Measurements from ENCODE around the gene PHLDA1. TPM values are rescaled to one million over a fixed set of nuclear protein-coding genes. Genes with fewer than 3 reads are reported as not detected.

PHLDA1 gene
- polyA plus RNA-seq, 10 donors = 20.2 to 29.1 (median 24.5) TPM

DNA sequence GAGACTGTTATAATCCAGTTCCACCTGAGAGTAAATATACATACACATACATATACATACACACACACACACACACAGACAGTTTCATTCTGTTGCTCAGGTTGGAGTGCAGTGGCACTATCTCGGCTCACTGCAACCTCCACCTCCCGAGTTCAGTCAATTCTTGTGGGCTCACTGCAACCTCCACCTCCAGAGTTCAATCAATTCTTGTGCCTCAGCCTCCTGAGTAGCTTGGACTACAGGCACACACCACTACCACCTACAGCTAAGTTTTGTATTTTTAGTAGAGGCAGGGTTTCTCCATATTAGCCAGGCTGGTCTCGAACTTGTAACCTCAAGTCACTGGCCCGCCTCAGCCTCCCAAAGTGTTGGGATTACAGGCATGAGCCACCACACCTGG lies 8.9 kb upstream of the PHLDA1 start:
- no peak for DNase-seq

GRCh38 chr12:76038176-76038575 lies 6.6 kb upstream of the PHLDA1 start:
- DNase-seq = no peak

- DNase-seq = peak in 2 of 3 donors; percentile 73 to 81
These were observed 5.8 kb upstream of the PHLDA1 start for GRCh38 chr12:76037130-76038103.

- no peak for DNase-seq
These were observed 3.5 kb upstream of the PHLDA1 start for GRCh38 chr12:76035045-76035444.

GRCh38 chr12:76033081-76034011 lies 1.8 kb upstream of the PHLDA1 start:
- peak in 2 of 3 donors; percentile 46 to 75 for DNase-seq

- DNase-seq = peak in 2 of 3 donors; percentile 80 to 93
These were observed 736 bp upstream of the PHLDA1 start for GRCh38 chr12:76032043-76032981.

DNA sequence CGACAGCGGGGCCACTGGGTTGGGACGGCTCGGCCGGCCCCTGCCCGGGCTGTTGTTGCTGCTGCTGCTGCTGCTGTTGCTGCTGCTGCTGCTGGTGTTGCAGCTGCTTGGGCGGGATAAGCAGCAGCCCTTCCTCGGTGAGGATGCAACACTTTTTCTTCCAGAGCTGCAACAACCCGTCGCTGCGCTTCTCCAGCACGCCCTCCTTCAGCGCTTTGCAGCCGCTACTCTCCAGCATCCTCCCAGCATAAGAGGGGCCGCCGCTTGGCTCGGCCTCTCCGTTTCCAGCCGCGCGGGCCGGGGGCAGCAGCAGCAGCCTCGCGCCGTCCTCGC lies 529 bp downstream of the PHLDA1 start:
- DNase-seq = no peak

GRCh38 chr12:76030341-76031080 lies 1.1 kb downstream of the PHLDA1 start:
- peak in 1 of 3 donors; percentile 39 for DNase-seq

- DNase-seq = peak in 2 of 3 donors; percentile 30 to 81
These were observed 1.6 kb downstream of the PHLDA1 start for GRCh38 chr12:76029982-76030340.

GRCh38 chr12:76028571-76029277 lies 2.9 kb downstream of the PHLDA1 start:
- DNase-seq = peak in 1 of 3 donors; percentile 53

GRCh38 chr12:76026643-76027063 lies 4.9 kb downstream of the PHLDA1 start:
- DNase-seq = peak in 1 of 3 donors; percentile 57

DNA sequence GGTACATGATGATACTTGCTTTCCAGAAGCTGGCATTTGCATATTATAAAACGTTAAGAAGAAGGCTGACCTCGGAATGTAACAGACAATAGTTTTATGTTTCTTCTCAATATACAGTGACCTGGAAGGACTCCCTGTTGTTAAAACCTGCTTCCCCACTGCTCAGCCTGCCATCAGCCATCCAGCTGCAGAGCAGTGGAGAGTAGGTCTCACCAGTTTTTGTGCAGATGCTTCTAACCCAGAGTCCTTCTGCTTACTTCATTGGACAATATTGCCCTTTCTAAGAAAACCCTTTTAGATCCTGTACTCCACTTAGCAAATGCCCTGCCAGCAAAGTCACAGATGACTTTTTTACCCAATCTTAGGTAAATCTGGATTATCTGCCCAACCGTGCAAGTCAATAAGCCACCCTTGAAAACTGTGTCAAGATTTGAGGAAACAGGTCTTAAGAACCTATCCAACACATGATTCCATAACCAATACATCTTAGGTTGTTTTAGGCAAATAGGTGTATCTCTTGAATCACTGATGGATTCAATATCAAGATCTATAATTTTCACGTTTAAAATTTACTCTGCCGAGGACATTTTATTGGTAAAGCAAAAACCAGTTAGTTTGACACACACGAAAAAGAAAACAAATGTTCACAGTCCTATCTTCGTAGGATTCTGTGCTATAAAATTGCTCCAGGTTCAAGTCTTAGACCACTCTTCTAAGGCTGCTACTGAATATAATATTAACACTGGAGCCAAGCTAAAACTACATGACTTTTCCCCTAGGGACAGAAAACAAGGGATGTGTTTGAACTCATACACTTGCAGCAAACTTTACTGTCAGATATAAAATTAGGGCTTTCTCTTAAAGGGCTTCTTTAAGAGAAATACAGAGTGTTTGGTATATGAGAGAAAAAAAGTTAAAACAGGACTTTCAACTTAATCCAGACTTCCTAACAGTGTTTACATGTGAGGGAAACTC lies 5.7 kb downstream of the PHLDA1 start:
- no peak for DNase-seq

DNA sequence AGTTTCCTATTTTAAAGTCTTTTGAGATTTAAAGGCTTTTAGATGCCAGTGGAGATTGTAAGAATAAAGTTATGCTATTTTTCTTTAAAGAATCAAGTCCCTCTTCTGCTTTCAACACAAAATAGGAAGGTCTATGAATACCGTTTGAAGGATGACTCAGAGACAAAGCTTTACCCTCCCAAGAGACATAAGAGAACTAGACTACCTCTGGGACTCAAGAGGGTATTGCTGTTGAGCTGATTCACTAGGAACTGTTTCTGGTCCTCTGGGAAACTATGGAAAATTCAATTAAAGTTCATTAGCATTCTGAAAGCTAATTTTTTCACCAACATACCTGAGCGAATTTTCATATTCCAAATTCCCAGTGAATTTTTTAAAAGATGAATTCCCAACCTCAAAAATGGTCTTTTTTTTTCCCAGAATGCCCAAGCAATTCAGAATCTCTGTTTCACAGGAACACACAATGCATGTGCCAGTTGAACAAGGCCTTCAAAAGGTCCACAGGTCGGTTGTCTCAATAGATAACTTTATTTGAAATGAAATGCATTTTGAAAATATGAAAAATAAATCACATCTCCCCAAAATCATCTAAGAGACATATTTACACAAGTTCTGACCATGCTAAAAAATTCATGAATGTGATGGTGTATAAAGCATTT lies 6.5 kb downstream of the PHLDA1 start:
- peak in 1 of 3 donors; percentile 76 for DNase-seq

DNA sequence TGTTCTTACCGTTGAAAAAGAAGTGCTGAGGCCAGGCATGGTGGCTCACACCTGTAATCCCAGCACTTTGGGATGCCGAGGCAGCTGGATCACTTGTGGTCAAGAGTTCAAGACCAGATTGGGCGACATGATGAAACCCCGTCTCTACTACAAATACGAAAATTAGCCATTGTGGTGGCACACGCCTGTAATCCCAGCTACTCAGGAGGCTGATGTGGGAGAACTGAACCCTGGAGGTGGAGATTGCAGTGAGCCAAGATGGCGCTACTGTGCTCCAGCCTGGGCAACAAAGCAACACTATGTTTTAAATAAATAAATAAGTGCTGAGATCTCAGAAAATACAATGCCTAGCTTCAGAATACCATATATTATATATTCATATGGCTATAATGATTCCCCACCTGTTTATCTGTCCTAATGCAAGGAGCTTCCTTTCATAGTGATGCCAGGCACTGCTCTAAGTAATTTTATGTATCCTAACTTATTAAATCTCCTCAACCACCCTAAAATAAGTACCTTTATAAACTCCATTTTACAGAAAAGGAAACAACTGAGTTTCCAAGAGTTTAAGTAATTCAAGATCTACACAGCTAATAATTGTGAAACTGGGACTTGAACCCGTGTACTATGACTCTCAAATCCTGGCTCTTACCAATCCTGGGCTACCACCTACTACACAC lies 7.3 kb downstream of the PHLDA1 start:
- no peak for DNase-seq

GRCh38 chr12:76023069-76023690 lies 8.4 kb downstream of the PHLDA1 start:
- no peak for DNase-seq

DNA sequence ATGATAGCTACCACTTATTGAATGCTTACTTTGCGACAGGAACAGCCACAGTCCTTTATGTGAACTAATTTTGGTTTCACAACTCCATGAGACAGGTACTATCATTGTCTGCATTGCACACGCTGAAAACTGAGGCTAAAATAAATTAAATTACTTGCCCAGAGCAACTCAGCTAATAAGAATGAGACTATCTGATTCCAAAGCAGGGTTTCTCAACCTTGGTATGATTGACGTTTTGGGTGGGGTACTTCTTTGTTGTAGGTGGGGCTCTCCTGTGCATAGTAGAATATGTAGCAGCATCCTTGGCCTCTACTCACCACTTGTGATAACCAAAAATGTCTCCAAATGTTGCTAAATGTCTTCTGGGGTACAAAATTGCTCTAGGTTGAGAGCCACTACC lies 9.1 kb downstream of the PHLDA1 start:
- DNase-seq = no peak
